HUES64 (cell line): ENCODE results near the gene TRIM7.
A peak's percentile ranks its signal among the peaks of the same experiment; 100 is the strongest.
"Not testable (repeated sequence)": the region's sequence is repeated elsewhere in the genome, so short reads cannot be mapped to it uniquely, and the experiment has no call there.

Experiments
- H3K27ac ChIP-seq: 2 replicates; pipeline ENCODE4 v1.7.0; 2013; ENCODE audit warnings: low read depth, low read length, inconsistent platforms
- H3K27me3 ChIP-seq: 2 replicates; pipeline ENCODE4 v1.6.1; 2013; ENCODE audit warnings: mild to moderate bottlenecking, low read length; ENCODE audit not compliant: insufficient read depth
- H3K36me3 ChIP-seq: 2 replicates; pipeline ENCODE4 v1.6.1; 2013; ENCODE audit warnings: mild to moderate bottlenecking, low read length; ENCODE audit not compliant: insufficient read depth
- H3K4me1 ChIP-seq: 2 replicates; pipeline ENCODE4 v1.6.1; 2013; ENCODE audit warnings: mild to moderate bottlenecking, low read length, moderate library complexity; ENCODE audit not compliant: insufficient read depth
- H3K4me3 ChIP-seq: 2 replicates; pipeline ENCODE4 v1.5.1; 2013; ENCODE audit warnings: mild to moderate bottlenecking, low read length, moderate library complexity
- H3K9ac ChIP-seq: 2 replicates; pipeline ENCODE4 v1.6.1; 2013; ENCODE audit warnings: mild to moderate bottlenecking, low read depth, low read length
- H3K9me3 ChIP-seq: 2 replicates; pipeline ENCODE4 v1.6.1; 2013; ENCODE audit warnings: low read depth, low read length; ENCODE audit not compliant: insufficient read depth
- WGBS: fragments of 150-250, 120-280 bp; methylation state at CpG from one replicate; pipeline ENCODE4 v1.1.7; 2013; ENCODE audit warnings: missing lambda C conversion rate; 5-methylcytosine and 5-hydroxymethylcytosine counted together

TRIM7 gene

GRCh38 chr5:181189363-181189961 is 15.5 kb downstream of the TRIM7 start:
- H3K4me3 ChIP-seq = peak overlapping the region; percentile 91
- peaks cover 42% of the 10 kb centered on the region for H3K27me3 ChIP-seq
- H3K36me3 ChIP-seq = no peaks in the 10 kb centered on the region
- H3K9ac ChIP-seq = peak overlapping the region; percentile 4; the same call in 1 of the 2 replicates
- H3K9me3 ChIP-seq = no peaks in the 10 kb centered on the region
- no peak overlapping the region for H3K27ac ChIP-seq
- whole genome bisulfite sequencing = 1% methylated on average over 39 of the region's 41 CpGs
- no peaks in the 10 kb centered on the region for H3K4me1 ChIP-seq

- no peaks in the 10 kb centered on the region for H3K9me3 ChIP-seq
- H3K36me3 ChIP-seq = no peaks in the 10 kb centered on the region
- peak overlapping the region; percentile 91 for H3K4me3 ChIP-seq
- under 1% methylated on average over 35 of the region's 35 CpGs for WGBS
- peaks cover 40% of the 10 kb centered on the region for H3K27me3 ChIP-seq
- H3K4me1 ChIP-seq = no peaks in the 10 kb centered on the region
- H3K9ac ChIP-seq = peak overlapping the region; percentile 66
- H3K27ac ChIP-seq = peak overlapping the region; percentile 59; the same call in 1 of the 2 replicates
Measured at GRCh38 chr5:181188700-181189362, 16.2 kb downstream of the TRIM7 start.

GRCh38 chr5:181187500-181188213 is 17.3 kb downstream of the TRIM7 start:
- Histone ChIP-seq H3K36me3 (no peaks in the 10 kb centered on the region), H3K27me3 (peaks cover 29% of the 10 kb centered on the region), H3K27ac (no peak overlapping the region), H3K4me3 (peak overlapping the region; percentile 91), H3K4me1 (no peaks in the 10 kb centered on the region), H3K9me3 (no peaks in the 10 kb centered on the region), H3K9ac (no peak overlapping the region)
- WGBS = under 1% methylated on average over 37 of the region's 37 CpGs

GRCh38 chr5:181186986-181187499 is 18.0 kb downstream of the TRIM7 start:
- Histone ChIP-seq H3K4me3 (peak overlapping the region; percentile 91), H3K9me3 (no peaks in the 10 kb centered on the region), H3K27ac (no peak overlapping the region), H3K4me1 (no peaks in the 10 kb centered on the region), H3K9ac (no peak overlapping the region), H3K27me3 (peaks cover 26% of the 10 kb centered on the region), H3K36me3 (no peaks in the 10 kb centered on the region)
- 22% methylated on average over 8 of the region's 8 CpGs for WGBS

- no peaks in the 10 kb centered on the region for H3K36me3 ChIP-seq
- peaks cover 22% of the 10 kb centered on the region for H3K27me3 ChIP-seq
- no peaks in the 10 kb centered on the region for H3K9me3 ChIP-seq
- H3K9ac ChIP-seq = no peak overlapping the region
- H3K27ac ChIP-seq = no peak overlapping the region
- H3K4me3 ChIP-seq = no peak overlapping the region
- WGBS = 94% methylated on average over 6 of the region's 6 CpGs
- H3K4me1 ChIP-seq = no peaks in the 10 kb centered on the region
Measured at GRCh38 chr5:181186022-181186421, 19.0 kb downstream of the TRIM7 start.

- H3K36me3 ChIP-seq = no peaks in the 10 kb centered on the region
- no peak overlapping the region for H3K27ac ChIP-seq
- WGBS = 95% methylated on average over 13 of the region's 13 CpGs
- H3K9ac ChIP-seq = no peak overlapping the region
- no peak overlapping the region for H3K4me3 ChIP-seq
- H3K9me3 ChIP-seq = no peaks in the 10 kb centered on the region
- H3K4me1 ChIP-seq = no peaks in the 10 kb centered on the region
- H3K27me3 ChIP-seq = peaks cover 18% of the 10 kb centered on the region
Measured at GRCh38 chr5:181185560-181185959, 19.4 kb downstream of the TRIM7 start.

- H3K27me3 ChIP-seq = peaks cover 10% of the 10 kb centered on the region
- H3K9ac ChIP-seq = no peak overlapping the region
- no peak overlapping the region for H3K27ac ChIP-seq
- no peaks in the 10 kb centered on the region for H3K4me1 ChIP-seq
- no peaks in the 10 kb centered on the region for H3K36me3 ChIP-seq
- peak overlapping the region; percentile 27 for H3K4me3 ChIP-seq
- WGBS = 59% methylated on average over 16 of the region's 16 CpGs
- no peaks in the 10 kb centered on the region for H3K9me3 ChIP-seq
Measured at GRCh38 chr5:181184845-181185216, 20.2 kb downstream of the TRIM7 start.

GRCh38 chr5:181182651-181183050 is 22.3 kb downstream of the TRIM7 start:
- H3K9me3 ChIP-seq = no peaks in the 10 kb centered on the region
- WGBS = 95% methylated on average over 12 of the region's 12 CpGs
- H3K27ac ChIP-seq = no peak overlapping the region
- no peak overlapping the region for H3K9ac ChIP-seq
- H3K36me3 ChIP-seq = no peaks in the 10 kb centered on the region
- H3K4me1 ChIP-seq = no peaks in the 10 kb centered on the region
- no peaks in the 10 kb centered on the region for H3K27me3 ChIP-seq
- H3K4me3 ChIP-seq = no peak overlapping the region

- Histone ChIP-seq H3K9ac (no peak overlapping the region), H3K4me1 (no peaks in the 10 kb centered on the region), H3K27me3 (no peaks in the 10 kb centered on the region), H3K4me3 (peak overlapping the region; percentile 15; the same call in 1 of the 2 replicates), H3K36me3 (no peaks in the 10 kb centered on the region), H3K9me3 (no peaks in the 10 kb centered on the region), H3K27ac (no peak overlapping the region)
- 65% methylated on average over 25 of the region's 25 CpGs for WGBS
Measured at GRCh38 chr5:181181650-181182565, 23.1 kb downstream of the TRIM7 start.

- WGBS = 75% methylated on average over 14 of the region's 14 CpGs
- not testable (repeated sequence) for H3K36me3 ChIP-seq, H3K9ac ChIP-seq
Measured at GRCh38 chr5:181177559-181177958, 27.4 kb downstream of the TRIM7 start.

More at GRCh38 chr5:181177559-181177958, 27.4 kb downstream of the TRIM7 start:
- H3K4me3 ChIP-seq, H3K27me3 ChIP-seq, H3K9me3 ChIP-seq, H3K4me1 ChIP-seq, H3K27ac ChIP-seq: not testable (repeated sequence)
